CD14-positive monocyte (primary cell): Measurements from ENCODE around the gene RGS14. TPM values are rescaled to one million over a fixed set of nuclear protein-coding genes. Genes with fewer than 3 reads are reported as not detected.

Experiments
- DNase-seq, 3 donors: peaks; one replicate each; pipeline ENCODE4 v3.0.0-alpha.2; 2011 to 2022
- H2AFZ ChIP-seq: 2 replicates; pipeline ENCODE4 v1.6.0; 2012; ENCODE audit warnings: mild to moderate bottlenecking, low read depth, low read length, inconsistent platforms; ENCODE audit not compliant: insufficient read depth, poor library complexity, severe bottlenecking
- H3K27ac ChIP-seq, 2 donors: 1 replicate in 1 of 2; 2 replicates in 1 of 2; pipeline ENCODE4 v1.5.1; 2012 to 2013; ENCODE audit warnings: low read length in 2 of 2, control low read depth in 1 of 2, inconsistent platforms in 1 of 2, low read depth in 1 of 2, mild to moderate bottlenecking in 1 of 2
- H3K27me3 ChIP-seq, 2 donors: one replicate each; pipeline versions ENCODE4 v1.6.0 to v1.6.1; 2011 to 2013; ENCODE audit warnings: low read length in 2 of 2; ENCODE audit not compliant: control insufficient read depth in 2 of 2, insufficient read depth in 2 of 2
- H3K36me3 ChIP-seq, 2 donors: replicated peaks in 1 of 2; 1 replicate in 1 of 2; 2 replicates in 1 of 2; pipeline versions ENCODE4 v1.5.1 to v1.6.1; 2012 to 2013; ENCODE audit warnings: low read length in 2 of 2, control low read depth in 1 of 2, inconsistent platforms in 1 of 2, mild to moderate bottlenecking in 1 of 2; ENCODE audit not compliant: insufficient read depth in 2 of 2, control insufficient read depth in 1 of 2
- H3K4me1 ChIP-seq, 2 donors: 1 replicate in 1 of 2; 2 replicates in 1 of 2; pipeline versions ENCODE4 v1.5.1 to v1.6.1; 2012 to 2013; ENCODE audit warnings: low read length in 2 of 2, control low read depth in 1 of 2, inconsistent platforms in 1 of 2, mild to moderate bottlenecking in 1 of 2, moderate library complexity in 1 of 2; ENCODE audit not compliant: insufficient read depth in 2 of 2, control insufficient read depth in 1 of 2
- H3K4me2 ChIP-seq: replicated peaks from 2 replicates; pipeline ENCODE3; 2012; ENCODE audit warnings: low read length, moderate library complexity, mild to moderate bottlenecking; ENCODE audit not compliant: poor library complexity, severe bottlenecking; ENCODE audit errors: extremely low read depth
- H3K4me3 ChIP-seq, 3 experiments: fragments of 200-600 bp in 1 of 3; sonication (generic) in 1 of 3; replicated peaks in 1 of 3; 1 replicate in 2 of 3; 2 replicates in 1 of 3; pipeline ENCODE4 v1.5.1; 2011 to 2013; ENCODE audit warnings: low read length in 3 of 3, mild to moderate bottlenecking in 3 of 3, control low read depth in 2 of 3, low read depth in 2 of 3, inconsistent platforms in 1 of 3, moderate library complexity in 1 of 3
- H3K79me2 ChIP-seq: 2 replicates; pipeline ENCODE4 v1.6.0; 2012; ENCODE audit warnings: mild to moderate bottlenecking, control low read depth, inconsistent platforms, low read length, moderate library complexity; ENCODE audit not compliant: insufficient read depth
- H3K9ac ChIP-seq: 2 replicates; pipeline ENCODE4 v1.6.0; 2017; ENCODE audit warnings: low read length, mild to moderate bottlenecking; ENCODE audit not compliant: insufficient read depth, poor library complexity, severe bottlenecking
- H3K9me3 ChIP-seq, 2 donors: replicated peaks in 1 of 2; 1 replicate in 1 of 2; 2 replicates in 1 of 2; pipeline versions ENCODE4 v1.5.1 to v1.6.1; 2012 to 2013; ENCODE audit warnings: low read length in 2 of 2, control low read depth in 1 of 2; ENCODE audit not compliant: control insufficient read depth in 1 of 2, insufficient read depth in 1 of 2
- H4K20me1 ChIP-seq: 2 replicates; pipeline ENCODE4 v1.6.0; 2012; ENCODE audit warnings: mild to moderate bottlenecking, low read length, control low read depth, moderate library complexity; ENCODE audit not compliant: insufficient read depth
- H3K27ac Mint-ChIP-seq, 7 donors: one replicate each; pipeline ENCODE4 v1.8.0; 2020; ENCODE audit warnings: mild to moderate bottlenecking in 7 of 7, mixed read lengths in 7 of 7, moderate library complexity in 6 of 7, inconsistent platforms in 2 of 7
- H3K27me3 Mint-ChIP-seq, 3 donors: one replicate each; pipeline ENCODE4 v1.8.0; 2021 to 2022; ENCODE audit warnings: low read depth in 3 of 3, mild to moderate bottlenecking in 3 of 3, mixed read lengths in 3 of 3, moderate library complexity in 3 of 3, inconsistent platforms in 1 of 3
- H3K36me3 Mint-ChIP-seq, 2 donors: one replicate each; pipeline ENCODE4 v1.8.0; 2020; ENCODE audit warnings: mixed read lengths in 2 of 2, inconsistent platforms in 1 of 2, mild to moderate bottlenecking in 1 of 2
- H3K4me1 Mint-ChIP-seq: one replicate; pipeline ENCODE4 v1.8.0; 2020; ENCODE audit warnings: mild to moderate bottlenecking, mixed read lengths
- H3K4me3 Mint-ChIP-seq, 2 donors: one replicate each; pipeline ENCODE4 v1.8.0; 2020; ENCODE audit warnings: mild to moderate bottlenecking in 2 of 2, mixed read lengths in 2 of 2, moderate library complexity in 1 of 2
- H3K9me3 Mint-ChIP-seq, 7 donors: one replicate each; pipeline ENCODE4 v1.8.0; 2020 to 2022; ENCODE audit warnings: mixed read lengths in 7 of 7, mild to moderate bottlenecking in 6 of 7, moderate library complexity in 6 of 7, inconsistent platforms in 2 of 7
- CTCF ChIP-seq: fragments of 200-600 bp; IDR thresholded peaks from one replicate; pipeline ENCODE4 v1.8.0; 2022; ENCODE audit warnings: antibody characterized with exemption, mild to moderate bottlenecking
- WGBS: methylation state at CpG from one replicate; pipeline ENCODE4 v1.1.5; 2013; ENCODE audit warnings: missing lambda C conversion rate; ENCODE audit not compliant: insufficient coverage; 5-methylcytosine and 5-hydroxymethylcytosine counted together
- intact Hi-C, 2 donors: fragments of 100-400 bp; cut with micrococcal nuclease; formaldehyde crosslinking; loops; one replicate each; pipeline versions ENCODE4 v1.15.0 to v1.15.1; 2023
- polyA plus RNA-seq, 3 donors: library from polyadenylated mRNA; depleted of rRNA in 1 of 3; unstranded in 2 of 3; stranded (reverse) in 1 of 3; fragments of 300-500 nt in 2 of 3; fragments of >200 nt in 1 of 3; fragmentation: Illumina TruSeq in 2 of 3; gene quantifications; 1 replicate in 2 of 3; 2 replicates in 1 of 3; pipeline ENCODE4 v1.2.3, GENCODE V29; 2012 to 2021

Gene RGS14
- polyA plus RNA-seq, 3 donors: 35.4 to 186 (median 43.5) TPM

- Histone ChIP-seq H3K27ac (no peak overlapping the region), H3K4me1 (peaks cover 37 to 60% of the 10 kb centered on the region in 2 donors), H3K9ac (no peak overlapping the region), H3K36me3 (peaks cover 75 to 84% of the 10 kb centered on the region in 2 donors), H4K20me1 (peaks cover 98% of the 10 kb centered on the region), H3K27me3 (no peaks in the 10 kb centered on the region), H2AFZ (no peak overlapping the region), H3K4me2 (no peak overlapping the region), H3K79me2 (peaks cover 32% of the 10 kb centered on the region), H3K9me3 (no peaks in the 10 kb centered on the region), H3K4me3 (no peak overlapping the region)
- no peak for TF ChIP-seq CTCF
- WGBS: 94% methylated on average over 26 of the region's 29 CpGs
- DNase-seq: no peak
- H3K36me3 Mint-ChIP-seq: peaks cover 56 to 87% of the 10 kb centered on the region in 2 donors
- H3K27ac Mint-ChIP-seq: no peak overlapping the region
- peaks cover 68% of the 10 kb centered on the region for H3K4me1 Mint-ChIP-seq
- no peak overlapping the region for H3K4me3 Mint-ChIP-seq
- peaks cover 0 to 3% (median 0%) of the 10 kb centered on the region in 7 donors for H3K9me3 Mint-ChIP-seq
- no peaks in the 10 kb centered on the region for H3K27me3 Mint-ChIP-seq
- intact Hi-C loops: no loop called here
Observed at GRCh38 chr5:177367981-177368868, 10.5 kb downstream of the RGS14 start.

GRCh38 chr5:177368869-177369644 lies 11.3 kb downstream of the RGS14 start:
- Mint-ChIP-seq H3K27me3 (peaks cover 0 to 4% (median 0%) of the 10 kb centered on the region in 3 donors), H3K27ac (peak overlapping the region; percentile 30 to 60 (median 44)), H3K4me1 (peaks cover 59% of the 10 kb centered on the region), H3K36me3 (peaks cover 60 to 95% of the 10 kb centered on the region in 2 donors), H3K4me3 (no peak overlapping the region), H3K9me3 (peaks cover 0 to 3% (median 0%) of the 10 kb centered on the region in 7 donors)
- Histone ChIP-seq H3K4me1 (peaks cover 29 to 51% of the 10 kb centered on the region in 2 donors), H3K27ac (peak overlapping the region in 1 of 2 donors; percentile 45), H3K4me2 (no peak overlapping the region), H3K4me3 (no peak overlapping the region), H4K20me1 (peaks cover 96% of the 10 kb centered on the region), H3K9ac (no peak overlapping the region), H3K36me3 (peaks cover 83 to 93% of the 10 kb centered on the region in 2 donors), H3K9me3 (no peaks in the 10 kb centered on the region), H3K79me2 (peaks cover 24% of the 10 kb centered on the region), H3K27me3 (no peaks in the 10 kb centered on the region), H2AFZ (no peak overlapping the region)
- intact Hi-C loops: no loop called here
- 100% methylated on average over 3 of the region's 5 CpGs for WGBS
- TF ChIP-seq CTCF: peak; percentile 80
- DNase-seq: no peak
